CD4-positive, alpha-beta T cell treated with Interleukin-15 for 4 hours (primary cell): ENCODE results near the gene RASSF3.

ENCODE experiments used
- DNase-seq: peaks from one replicate; pipeline ENCODE4 v3.0.0-alpha.2; 2020; ENCODE audit warnings: low spot score

RASSF3 gene

GRCh38 chr12:64691227-64691794 is 81.0 kb downstream of the RASSF3 start:
- no peak for DNase-seq

- DNase-seq: no peak
Measured at GRCh38 chr12:64691795-64692583, 81.7 kb downstream of the RASSF3 start.

- no peak for DNase-seq
Measured at GRCh38 chr12:64694130-64695040, 84.1 kb downstream of the RASSF3 start.

- DNase-seq: no peak
Measured at GRCh38 chr12:64695550-64695949, 85.3 kb downstream of the RASSF3 start.

- no peak for DNase-seq
Measured at GRCh38 chr12:64696080-64696741, 85.9 kb downstream of the RASSF3 start.

- DNase-seq: no peak
Measured at GRCh38 chr12:64699504-64700115, 89.3 kb downstream of the RASSF3 start.

GRCh38 chr12:64700532-64700931 is 90.2 kb downstream of the RASSF3 start:
- no peak for DNase-seq

- DNase-seq: no peak
Measured at GRCh38 chr12:64701283-64701682, 91.0 kb downstream of the RASSF3 start.

- DNase-seq: no peak
Measured at GRCh38 chr12:64706306-64706705, 96.0 kb downstream of the RASSF3 start.

GRCh38 chr12:64706857-64707256 is 96.6 kb downstream of the RASSF3 start:
- no peak for DNase-seq

GRCh38 chr12:64707362-64707761 is 97.1 kb downstream of the RASSF3 start:
- no peak for DNase-seq

GRCh38 chr12:64707926-64708325 is 97.6 kb downstream of the RASSF3 start:
- no peak for DNase-seq

GRCh38 chr12:64709429-64709828 is 99.1 kb downstream of the RASSF3 start:
- DNase-seq: no peak

GRCh38 chr12:64713376-64713775 is 103.1 kb downstream of the RASSF3 start:
- no peak for DNase-seq

GRCh38 chr12:64714551-64714968 is 104.3 kb downstream of the RASSF3 start:
- no peak for DNase-seq

GRCh38 chr12:64716371-64716770 is 106.1 kb downstream of the RASSF3 start:
- no peak for DNase-seq

GRCh38 chr12:64716839-64717455 is 106.7 kb downstream of the RASSF3 start:
- DNase-seq: no peak

- DNase-seq: no peak
Measured at GRCh38 chr12:64718649-64719048, 108.4 kb downstream of the RASSF3 start.

GRCh38 chr12:64720884-64721283 is 110.6 kb downstream of the RASSF3 start:
- DNase-seq: no peak

GRCh38 chr12:64722835-64723234 is 112.5 kb downstream of the RASSF3 start:
- DNase-seq: no peak

GRCh38 chr12:64723630-64724029 is 113.3 kb downstream of the RASSF3 start:
- DNase-seq: no peak
